ENCODE data around the gene ANOS1. TPM values are rescaled to one million over a fixed set of nuclear protein-coding genes. Genes with fewer than 3 reads are reported as not detected.

ANOS1 gene
- total and polyA plus RNA-seq, 2 of the 13 experiments (the other 11 are each of a cell fraction or from before 2014, with no cell fraction given) = not detected

GRCh38 chrX:8729811-8730210 is 2.1 kb downstream of the ANOS1 start (continued):
- no peak for TF ChIP-seq ZNF883 (CRISPR knock-in tag; IDR thresholded peaks at IDR 0.05; ENCODE audit: not compliant biosample characterization)

GRCh38 chrX:8728932-8729535 is 2.9 kb downstream of the ANOS1 start:
- DNase-seq (ENCODE audit: low spot score) = no peak
- no peak overlapping the region for H3K27ac ChIP-seq (ENCODE audit: extremely low read length, insufficient read depth, low read length)
- no peaks in the 10 kb centered on the region for H3K4me1 ChIP-seq (ENCODE audit: insufficient read depth, low read length)
- H2AFZ ChIP-seq (ENCODE audit: low read length) = no peak overlapping the region
- no peak overlapping the region for H3K4me2 ChIP-seq (ENCODE audit: low read depth, low read length)
- ChIA-PET CTCF (ENCODE audit: low intra/inter-chr PET ratio, low total read pairs) (no interaction called here), POLR2A (no interaction called here)
- peaks cover 0 to 9% of the 10 kb centered on the region in 2 experiments; a peak in 1 of 5 replicates for H3K27me3 ChIP-seq (ENCODE audit: control insufficient read depth in 1 of 2, insufficient read depth in 2 of 2, low read length in 2 of 2)
- no peaks in the 10 kb centered on the region for H4K20me1 ChIP-seq (ENCODE audit: insufficient read depth, low read length)
- in situ Hi-C loops (cut with HindIII; ENCODE audit: extremely low pct_ligation_motif_present, low pct_unique_long_range_greater_than_20kb) (no loop called here), intact Hi-C loops (cut with micrococcal nuclease; ENCODE audit: unreplicated experiment) (no loop called here)
- H3K9ac ChIP-seq (ENCODE audit: insufficient read depth, low read depth, low read length) = no peak overlapping the region
- H3K79me2 ChIP-seq (ENCODE audit: insufficient read depth, low read length) = no peaks in the 10 kb centered on the region
- WGBS (ENCODE audit: low lambda C conversion rate) = 0% methylated on average over 2 of the region's 11 CpGs
- FAIRE-seq = no peak
- no TSS peak for BruUV-seq (replicated peaks)
- ATAC-seq = no peak
- no peaks in the 10 kb centered on the region for H3K36me3 ChIP-seq (replicated peaks in 1 of 2; ENCODE audit: control insufficient read depth in 1 of 2, insufficient read depth in 2 of 2, low read length in 2 of 2)
- no peaks in the 10 kb centered on the region for H3K9me3 ChIP-seq (ENCODE audit: low read length)
- H3K4me3 ChIP-seq (replicated peaks in 1 of 3; ENCODE audit: insufficient read depth in 1 of 3, low read depth in 2 of 3, low read length in 3 of 3) = no peak overlapping the region
- TF ChIP-seq THYN1 (CRISPR knock-in tag; IDR thresholded peaks at IDR 0.05; ENCODE audit: borderline replicate concordance, low read depth) (no peak), DPF2 (CRISPR knock-in tag; IDR thresholded peaks at IDR 0.05; ENCODE audit: borderline replicate concordance, low read depth) (no peak), CHD2 (IDR thresholded peaks at IDR 0.05; ENCODE audit: low read depth, low read length) (no peak), KLF15 (CRISPR knock-in tag; IDR thresholded peaks at IDR 0.05; ENCODE audit: borderline replicate concordance) (no peak), SAFB2 (CRISPR knock-in tag; IDR thresholded peaks at IDR 0.05; ENCODE audit: borderline replicate concordance, low read depth) (no peak), ZKSCAN8 (CRISPR knock-in tag; IDR thresholded peaks at IDR 0.05; ENCODE audit: borderline replicate concordance) (no peak), ZNF33B (CRISPR knock-in tag; IDR thresholded peaks at IDR 0.05) (no peak), TFDP1 (CRISPR knock-in tag; IDR thresholded peaks at IDR 0.05; ENCODE audit: borderline replicate concordance) (no peak), KDM3A (CRISPR knock-in tag; IDR thresholded peaks at IDR 0.05; ENCODE audit: low read depth) (no peak)

Data from HepG2 (cell line).